ENCODE data around the gene PRDM2.

PRDM2 gene

GRCh38 chr1:13812456-13813397 is 112.7 kb downstream of the PRDM2 start:
- no peak for DNase-seq (ENCODE audit: low read depth in 2 of 2)

GRCh38 chr1:13813398-13814012 is 113.5 kb downstream of the PRDM2 start:
- peak; percentile 20 to 52 for DNase-seq (ENCODE audit: low read depth in 2 of 2)

- DNase-seq (ENCODE audit: low read depth in 2 of 2) = no peak
These were observed 114.1 kb downstream of the PRDM2 start for GRCh38 chr1:13814131-13814530.

DNA sequence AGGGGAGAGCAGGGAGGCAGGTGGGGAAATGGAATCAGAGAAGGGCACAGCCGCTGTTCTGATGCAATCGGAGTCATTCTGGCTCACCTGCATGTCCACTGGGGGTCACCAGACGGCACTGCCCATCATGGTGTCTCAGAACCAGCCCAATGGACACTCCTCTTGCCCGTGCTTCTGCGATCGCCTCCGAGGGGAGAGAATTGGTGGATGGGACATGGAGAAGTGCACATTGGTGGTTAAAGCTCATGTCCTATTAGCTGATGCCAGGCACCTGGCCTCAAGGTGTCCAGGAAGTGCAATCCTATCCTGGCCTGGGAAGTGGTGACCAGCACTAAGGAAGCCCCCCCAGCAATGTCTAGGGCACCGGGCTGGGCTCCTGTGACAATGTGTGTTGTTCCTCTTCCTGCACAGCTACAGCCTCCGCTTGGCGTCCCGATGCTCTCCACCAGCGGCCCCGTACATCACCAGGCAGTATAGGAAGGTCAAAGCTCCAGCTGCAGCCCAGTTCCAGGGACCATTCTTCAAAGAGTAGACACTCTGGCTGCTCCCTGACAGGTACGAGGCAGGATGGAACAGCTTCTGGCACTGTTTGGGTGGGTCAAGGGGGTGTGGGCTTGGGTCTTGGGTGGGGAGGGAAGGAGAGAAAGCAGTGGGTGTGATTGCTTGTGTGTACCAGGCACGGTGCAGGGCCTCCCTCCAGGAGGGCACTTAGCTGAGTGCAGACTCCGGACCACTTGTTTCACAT is 116.2 kb downstream of the PRDM2 start:
- DNase-seq (ENCODE audit: low read depth in 2 of 2) = no peak

- DNase-seq (ENCODE audit: low read depth in 2 of 2) = no peak
These were observed 117.9 kb downstream of the PRDM2 start for GRCh38 chr1:13817906-13818305.

DNA sequence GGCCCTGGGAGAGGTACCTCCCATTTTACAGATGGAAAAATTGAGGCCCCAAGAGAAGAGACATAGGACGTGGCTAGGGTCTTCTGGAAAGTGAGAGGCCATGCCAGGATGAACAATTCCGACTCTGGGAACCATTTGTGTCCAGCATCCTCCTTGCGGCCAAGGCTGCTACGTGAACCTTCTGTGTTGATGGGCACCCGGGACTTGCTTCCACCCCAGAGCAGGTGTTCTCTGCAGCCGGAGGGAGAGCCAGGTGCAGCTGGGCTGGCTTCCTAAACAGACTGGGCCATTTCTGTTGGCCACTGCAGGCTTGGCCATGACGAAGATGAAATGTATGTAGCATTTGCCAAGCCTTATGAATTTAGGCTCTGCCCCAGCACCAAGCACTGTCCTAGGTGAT is 118.9 kb downstream of the PRDM2 start:
- no peak for DNase-seq (ENCODE audit: low read depth in 2 of 2)

DNA sequence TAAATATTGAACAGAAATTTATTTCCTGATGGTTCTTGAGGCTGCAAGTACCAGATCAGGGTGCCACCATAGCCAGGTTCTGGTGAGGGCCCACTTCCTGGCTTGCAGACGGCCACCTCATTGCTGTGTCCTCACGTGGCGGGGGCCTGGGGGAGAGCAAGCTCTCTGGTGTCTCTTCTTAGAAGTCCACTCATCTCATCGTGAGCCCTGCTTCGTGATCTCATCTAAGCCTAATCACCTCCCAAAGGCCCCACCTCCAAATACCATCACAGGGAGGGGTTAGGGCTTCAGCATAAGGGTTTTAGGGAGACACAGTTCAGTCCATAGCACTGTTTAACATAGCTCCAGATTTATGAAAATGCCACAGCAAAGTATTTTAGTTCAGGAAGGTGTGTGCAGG is 119.7 kb downstream of the PRDM2 start:
- DNase-seq (ENCODE audit: low read depth in 2 of 2) = no peak

DNA sequence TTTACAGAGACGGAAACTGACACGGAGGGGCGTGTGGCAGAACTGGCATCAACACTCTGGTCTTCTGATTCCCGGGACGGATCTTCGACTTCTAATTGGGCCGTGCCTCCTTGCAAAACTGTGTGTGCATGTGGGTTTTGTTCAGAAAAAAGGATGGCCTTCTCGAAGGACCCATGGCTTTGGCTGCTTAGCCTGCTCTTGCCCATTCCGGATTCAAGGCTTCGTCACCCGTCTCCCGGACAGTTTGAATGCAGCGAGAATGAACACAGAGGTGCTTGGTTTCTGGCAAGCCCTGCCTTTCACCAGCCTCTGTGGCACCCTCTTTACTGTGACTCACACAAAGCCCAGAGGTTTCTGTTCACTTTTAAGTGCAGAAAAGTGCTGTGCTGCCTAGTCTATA is 120.1 kb downstream of the PRDM2 start:
- DNase-seq (ENCODE audit: low read depth in 2 of 2) = no peak

DNA sequence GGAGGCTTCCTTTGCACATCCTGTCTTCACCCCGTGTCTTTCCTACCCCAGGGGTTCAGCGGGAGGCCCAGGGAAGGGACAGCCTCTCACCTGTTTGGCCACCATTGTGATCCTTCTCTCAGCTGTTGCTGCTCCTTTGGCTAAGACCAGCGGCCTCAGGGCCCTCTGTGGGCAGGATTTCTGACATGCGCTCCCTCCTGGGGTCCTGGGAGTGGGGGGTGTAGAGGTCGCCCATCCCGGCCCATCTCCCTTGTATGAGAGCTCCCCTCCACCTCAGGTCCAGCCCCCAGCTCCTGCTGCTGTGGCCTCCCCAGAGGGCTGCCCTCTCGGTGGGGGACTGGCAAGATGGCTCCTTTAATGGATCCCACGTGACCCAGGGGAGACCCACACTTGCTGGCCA is 120.5 kb downstream of the PRDM2 start:
- no peak for DNase-seq (ENCODE audit: low read depth in 2 of 2)

- no peak for DNase-seq (ENCODE audit: low read depth in 2 of 2)
These were observed 123.3 kb downstream of the PRDM2 start for GRCh38 chr1:13823126-13823880.

- DNase-seq (ENCODE audit: low read depth in 2 of 2) = no peak
These were observed 123.9 kb downstream of the PRDM2 start for GRCh38 chr1:13823936-13824335.

DNA sequence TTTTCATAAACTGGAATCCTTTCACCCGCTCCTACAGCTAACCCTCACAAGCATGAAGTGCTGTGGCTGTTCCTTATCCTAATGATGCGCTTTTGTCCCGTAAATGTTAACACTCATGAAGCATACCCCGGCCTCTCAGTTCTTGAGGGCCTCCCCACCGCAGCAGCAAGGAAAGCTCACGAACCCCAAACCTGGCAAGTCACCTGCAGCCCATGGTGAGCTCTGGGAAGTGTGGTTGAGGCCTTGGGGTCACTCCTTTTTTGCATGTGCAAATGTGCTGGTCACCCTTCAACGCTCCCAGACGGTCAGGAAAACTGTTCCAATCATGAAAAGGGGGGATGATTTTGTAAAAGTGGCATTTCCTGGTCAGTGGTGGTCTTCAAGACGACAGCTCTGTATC is 124.6 kb downstream of the PRDM2 start:
- DNase-seq (ENCODE audit: low read depth in 2 of 2) = no peak

- DNase-seq (ENCODE audit: low read depth in 2 of 2) = no peak
These were observed 125.0 kb downstream of the PRDM2 start for GRCh38 chr1:13825033-13825432.

DNA sequence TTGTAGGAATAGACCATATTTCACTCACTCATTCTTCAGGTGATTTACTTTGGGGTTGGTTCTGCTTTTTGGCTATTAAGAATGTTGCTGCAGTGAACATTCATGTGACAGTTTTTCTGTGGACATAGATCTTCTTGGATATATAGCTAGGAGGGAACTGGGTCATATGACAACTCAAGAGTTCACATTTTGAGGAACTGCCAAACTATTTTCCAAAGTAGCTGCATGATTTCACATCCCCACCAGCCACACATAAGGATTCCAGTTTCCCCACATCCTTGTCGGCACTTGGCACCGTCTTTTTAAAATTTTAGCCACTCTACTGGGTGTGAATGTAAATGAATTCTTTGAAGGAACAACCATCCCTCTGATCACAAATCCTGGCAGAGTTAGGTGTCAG is 126.0 kb downstream of the PRDM2 start:
- DNase-seq (ENCODE audit: low read depth in 2 of 2) = no peak

DNA sequence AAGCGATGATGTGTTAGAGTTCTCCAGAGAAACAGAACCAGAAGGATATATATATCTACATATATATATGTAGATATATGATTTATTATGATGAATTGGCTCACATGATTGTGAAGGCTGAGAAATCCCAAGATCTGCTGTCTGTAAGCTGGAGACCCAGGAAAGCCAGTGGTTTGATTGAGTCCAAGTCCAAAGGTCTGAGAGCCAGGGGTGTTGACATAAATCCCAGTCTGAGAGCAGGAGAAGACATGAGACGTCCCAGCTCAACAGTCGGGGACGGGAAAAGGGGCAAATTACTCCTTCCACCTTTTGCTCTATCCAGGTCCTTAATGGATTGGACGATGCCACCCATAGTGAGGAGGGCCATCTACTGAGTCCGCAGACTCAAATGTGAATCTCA is 126.6 kb downstream of the PRDM2 start:
- DNase-seq (ENCODE audit: low read depth in 2 of 2) = no peak

- DNase-seq (ENCODE audit: low read depth in 2 of 2) = peak in 1 of 2 experiments; percentile 20
These were observed 128.6 kb downstream of the PRDM2 start for GRCh38 chr1:13828454-13829151.

GRCh38 chr1:13829152-13829769 is 129.3 kb downstream of the PRDM2 start:
- no peak for DNase-seq (ENCODE audit: low read depth in 2 of 2)

GRCh38 chr1:13830170-13830569 is 130.2 kb downstream of the PRDM2 start:
- DNase-seq (ENCODE audit: low read depth in 2 of 2) = no peak

DNA sequence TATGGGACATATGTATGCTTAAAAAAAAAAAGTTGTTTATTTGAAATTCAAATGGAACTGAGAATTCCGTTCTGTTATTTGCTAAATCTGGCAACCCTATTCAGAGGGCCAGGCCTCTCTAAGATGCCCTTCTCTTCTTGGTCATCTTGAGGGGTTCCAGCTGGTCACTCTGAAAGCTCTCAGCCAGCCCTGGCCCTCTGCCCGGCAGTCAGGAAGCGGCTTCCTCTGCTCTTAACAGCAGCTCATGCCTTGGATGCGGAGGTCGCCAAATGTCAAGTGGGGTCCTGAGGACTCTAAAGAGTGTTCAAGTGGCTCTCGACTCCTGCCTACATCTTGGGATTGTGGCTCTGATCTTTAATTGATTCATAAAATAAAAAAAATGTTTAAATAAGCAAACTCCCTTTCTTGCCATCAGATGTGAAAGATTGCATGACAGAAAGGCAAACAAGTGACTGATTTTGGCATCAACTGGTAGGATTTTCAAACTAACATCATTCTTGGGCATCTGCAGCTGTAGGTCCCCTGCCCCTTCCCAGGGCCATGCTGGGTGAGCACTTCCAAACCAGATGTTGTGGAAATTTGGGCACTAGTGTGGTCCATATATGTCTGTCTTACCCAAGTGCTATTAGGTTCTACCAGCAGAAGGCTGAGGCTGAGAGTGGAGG is 130.8 kb downstream of the PRDM2 start:
- no peak for DNase-seq (ENCODE audit: low read depth in 2 of 2)

- DNase-seq (ENCODE audit: low read depth in 2 of 2) = no peak
These were observed 132.1 kb downstream of the PRDM2 start for GRCh38 chr1:13832100-13832499.

Measured in stimulated activated CD4-positive, alpha-beta T cell treated with anti-CD3 and anti-CD28 coated beads, Interleukin-12 subunit alpha, Interleukin-12 subunit beta, amount 100 ng/mL, for 24 hours (primary cell).